ENCODE measurements around the gene CST7.

Gene CST7

DNA sequence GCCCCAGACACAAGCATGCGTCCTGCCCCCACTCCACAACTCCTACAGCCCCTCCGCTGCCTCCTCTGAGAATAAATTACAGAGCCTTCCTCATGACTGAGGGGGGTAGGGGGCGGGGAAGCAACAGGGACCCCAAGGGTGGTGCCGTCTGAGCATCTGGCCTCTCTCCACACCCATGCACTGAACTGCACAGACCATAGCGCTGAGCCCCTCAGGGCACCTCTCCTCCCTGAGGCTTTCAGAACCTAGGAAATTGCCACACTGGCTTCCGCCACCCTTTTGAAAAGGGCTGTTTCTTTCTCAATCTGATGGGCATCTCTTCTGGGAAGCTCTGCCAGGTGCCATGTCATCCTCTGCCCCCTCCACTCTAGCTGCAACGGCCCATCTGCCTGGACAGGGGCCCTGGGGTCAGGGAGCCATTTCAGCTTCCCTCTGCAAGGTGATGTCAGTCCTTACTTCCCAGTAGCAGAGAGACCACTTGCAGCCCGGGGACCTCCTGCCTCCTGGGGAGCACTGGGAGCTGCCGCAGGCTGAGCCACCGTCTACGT, 2.5 kb downstream of the CST7 start:
- Mint-ChIP-seq H3K27me3 (ENCODE audit: low read depth) (no peaks in the 10 kb centered on the region), H3K36me3 (ENCODE audit: low read depth) (peaks cover 58% of the 10 kb centered on the region), H3K27ac (peak overlapping the region; percentile 68), H3K4me1 (ENCODE audit: low read depth) (peaks cover 65% of the 10 kb centered on the region), H3K9me3 (peaks cover 19% of the 10 kb centered on the region), H3K4me3 (peak overlapping the region; percentile 89)

DNA sequence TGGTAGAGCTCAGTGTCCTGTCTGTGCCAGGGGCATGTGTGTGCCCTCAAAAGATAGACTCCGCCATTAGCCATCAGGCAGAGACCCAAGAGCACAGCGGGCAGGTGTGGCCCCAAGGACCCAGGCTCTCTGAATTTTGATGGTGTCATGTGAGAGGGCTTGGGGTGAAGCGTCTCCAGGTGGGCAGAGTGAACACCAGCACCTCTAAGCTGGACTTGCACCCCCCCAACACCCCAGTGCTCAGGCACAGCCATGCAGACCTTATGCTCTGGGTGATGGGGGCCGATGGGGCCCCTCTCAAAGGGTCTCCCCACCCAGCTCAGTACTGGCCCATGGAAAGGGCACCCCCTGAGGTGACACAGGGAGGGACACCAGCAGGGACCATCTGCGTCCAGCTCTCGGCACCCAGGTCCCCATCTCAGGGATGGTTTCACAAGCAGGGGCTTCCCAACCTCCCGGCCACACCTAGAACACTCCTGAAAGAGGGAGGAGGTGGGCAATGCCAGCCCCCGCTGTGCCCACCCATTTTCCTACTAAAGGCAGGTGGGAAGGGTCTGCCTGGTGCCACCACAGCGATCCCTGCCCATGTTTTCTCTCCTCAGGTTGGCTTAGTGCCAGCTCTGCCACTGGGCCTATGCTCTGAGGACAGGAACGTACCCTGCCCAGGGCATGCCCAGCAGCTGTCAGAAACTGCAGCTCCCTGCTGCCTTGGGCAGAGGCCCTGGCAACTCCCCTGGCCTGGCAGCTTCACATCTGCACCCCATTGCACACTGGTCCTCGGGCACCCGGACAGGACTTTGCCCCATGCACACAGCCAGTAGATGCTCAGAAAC, 3.5 kb downstream of the CST7 start:
- Mint-ChIP-seq H3K27me3 (ENCODE audit: low read depth) (no peaks in the 10 kb centered on the region), H3K4me3 (peak overlapping the region; percentile 48), H3K27ac (peak overlapping the region; percentile 68), H3K4me1 (ENCODE audit: low read depth) (peaks cover 59% of the 10 kb centered on the region), H3K9me3 (peaks cover 9% of the 10 kb centered on the region), H3K36me3 (ENCODE audit: low read depth) (peaks cover 54% of the 10 kb centered on the region)

DNA sequence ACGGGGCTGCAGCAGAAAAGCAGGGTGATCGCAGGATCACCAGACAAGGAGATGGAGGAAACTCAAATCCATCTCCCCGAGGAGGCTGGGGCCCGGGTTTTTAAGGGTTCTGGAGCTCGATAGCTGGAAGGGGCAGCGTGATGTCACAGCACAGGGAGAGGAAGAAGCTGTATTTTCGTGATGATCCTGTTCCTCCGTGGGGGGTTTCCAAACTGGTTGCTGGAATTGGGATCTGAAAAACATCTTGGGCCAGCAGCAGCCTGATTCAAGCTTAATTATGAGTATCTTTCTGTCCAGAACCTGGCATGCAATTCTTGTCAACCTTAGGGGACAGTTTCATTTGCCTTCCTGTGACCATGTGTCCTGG, 4.1 kb downstream of the CST7 start:
- Mint-ChIP-seq H3K9me3 (peaks cover 3% of the 10 kb centered on the region), H3K36me3 (ENCODE audit: low read depth) (peaks cover 51% of the 10 kb centered on the region), H3K4me1 (ENCODE audit: low read depth) (peaks cover 54% of the 10 kb centered on the region), H3K27me3 (ENCODE audit: low read depth) (no peaks in the 10 kb centered on the region), H3K4me3 (peak overlapping the region; percentile 48), H3K27ac (peak overlapping the region; percentile 55)

DNA sequence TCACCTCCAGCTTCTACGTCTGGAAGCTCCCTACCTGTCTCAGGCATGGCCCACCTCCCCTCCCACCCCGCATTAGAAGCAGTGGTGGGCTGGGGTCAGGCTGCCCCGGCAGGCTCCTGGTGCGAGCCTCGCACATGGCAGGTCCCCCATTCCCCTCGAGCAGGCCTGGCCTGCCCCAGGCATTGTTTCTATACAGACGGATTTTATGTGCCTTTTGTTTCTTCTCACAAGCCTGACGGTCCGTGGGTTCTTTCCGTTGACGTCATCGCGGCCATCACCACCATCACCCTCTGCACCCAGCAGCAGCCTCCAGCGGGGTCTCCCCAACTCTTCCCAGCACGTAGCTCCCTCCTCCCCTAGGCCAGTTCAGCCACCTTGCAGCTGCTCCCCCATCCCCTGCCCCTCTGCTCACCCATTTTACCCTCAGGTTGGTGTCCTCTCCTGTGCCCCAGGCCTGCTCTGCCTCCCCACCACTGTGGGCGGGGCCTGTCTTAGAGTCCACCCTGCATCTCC, 4.6 kb downstream of the CST7 start:
- Mint-ChIP-seq H3K9me3 (peaks cover 2% of the 10 kb centered on the region), H3K4me3 (peak overlapping the region; percentile 9), H3K27me3 (ENCODE audit: low read depth) (no peaks in the 10 kb centered on the region), H3K36me3 (ENCODE audit: low read depth) (peaks cover 49% of the 10 kb centered on the region), H3K27ac (peak overlapping the region; percentile 77), H3K4me1 (ENCODE audit: low read depth) (peaks cover 50% of the 10 kb centered on the region)

DNA sequence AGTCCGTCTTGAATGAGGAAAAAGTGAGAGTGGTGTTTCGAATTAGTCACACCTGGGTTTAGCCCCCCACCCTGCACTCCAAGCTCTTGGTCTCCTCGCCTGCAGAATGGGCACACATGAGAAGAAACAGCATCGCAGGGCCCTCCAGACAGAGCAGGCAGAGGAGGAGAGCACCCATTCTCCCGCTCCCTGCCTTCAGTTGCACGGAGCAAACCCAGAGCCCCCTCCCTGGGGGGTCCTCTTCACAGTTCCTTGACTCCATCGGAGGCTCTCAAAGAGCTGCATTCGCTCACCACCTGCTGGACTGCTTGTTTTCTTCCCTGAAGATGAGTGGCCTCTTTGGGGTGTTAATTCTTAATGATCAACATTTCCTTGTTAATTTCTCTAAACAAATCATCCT, 5.1 kb downstream of the CST7 start:
- Mint-ChIP-seq H3K9me3 (no peaks in the 10 kb centered on the region), H3K4me3 (peak overlapping the region; percentile 9), H3K27ac (peak overlapping the region; percentile 77), H3K27me3 (ENCODE audit: low read depth) (no peaks in the 10 kb centered on the region), H3K4me1 (ENCODE audit: low read depth) (peaks cover 47% of the 10 kb centered on the region), H3K36me3 (ENCODE audit: low read depth) (peaks cover 47% of the 10 kb centered on the region)

DNA sequence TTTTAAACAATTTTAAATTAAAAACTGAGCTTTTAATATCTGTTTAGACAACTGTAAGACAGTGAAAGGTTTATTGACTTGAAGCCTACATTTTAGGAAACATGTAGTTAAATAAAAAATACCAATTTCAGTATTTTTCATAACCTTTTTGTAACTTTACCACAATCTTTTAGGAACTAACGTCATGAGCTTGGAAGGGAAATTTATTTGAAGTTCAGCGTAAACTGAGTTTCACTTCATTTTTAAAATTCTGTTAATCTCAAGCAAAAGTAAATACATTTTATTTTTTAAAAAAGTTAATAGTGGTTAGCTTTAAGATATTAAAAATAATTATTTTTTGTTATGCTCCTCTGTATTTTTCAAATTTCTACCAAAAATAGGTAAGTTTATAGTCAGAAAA, 5.5 kb downstream of the CST7 start:
- no peaks in the 10 kb centered on the region for H3K9me3 Mint-ChIP-seq
- peaks cover 50% of the 10 kb centered on the region for H3K36me3 Mint-ChIP-seq (ENCODE audit: low read depth)
- no peaks in the 10 kb centered on the region for H3K27me3 Mint-ChIP-seq (ENCODE audit: low read depth)
- peak overlapping the region; percentile 84 for H3K27ac Mint-ChIP-seq
- peaks cover 44% of the 10 kb centered on the region for H3K4me1 Mint-ChIP-seq (ENCODE audit: low read depth)
- peak overlapping the region; percentile 15 for H3K4me3 Mint-ChIP-seq

DNA sequence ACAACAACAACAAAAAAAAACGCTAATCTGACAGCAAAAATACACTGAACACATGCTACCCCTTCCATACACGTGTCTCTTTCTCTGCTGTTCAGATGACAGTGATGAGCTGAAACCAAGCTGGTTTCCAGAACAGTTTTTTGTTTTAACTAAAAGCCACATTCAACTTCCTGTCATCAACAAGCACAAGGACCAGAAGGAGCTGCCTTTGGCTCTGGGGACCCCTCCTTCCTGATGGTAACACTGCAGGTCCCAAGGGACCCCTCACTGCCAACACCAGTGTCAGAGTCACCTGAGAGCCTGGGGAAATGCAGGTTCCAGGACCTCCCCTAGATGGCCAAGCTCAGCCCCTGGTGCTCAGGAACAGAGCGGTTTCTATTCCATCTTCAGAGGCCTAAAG, 6.0 kb downstream of the CST7 start:
- no peaks in the 10 kb centered on the region for H3K27me3 Mint-ChIP-seq (ENCODE audit: low read depth)
- peak overlapping the region; percentile 15 for H3K4me3 Mint-ChIP-seq
- peaks cover 50% of the 10 kb centered on the region for H3K36me3 Mint-ChIP-seq (ENCODE audit: low read depth)
- peaks cover 41% of the 10 kb centered on the region for H3K4me1 Mint-ChIP-seq (ENCODE audit: low read depth)
- H3K27ac Mint-ChIP-seq = peak overlapping the region; percentile 84
- H3K9me3 Mint-ChIP-seq = no peaks in the 10 kb centered on the region

DNA sequence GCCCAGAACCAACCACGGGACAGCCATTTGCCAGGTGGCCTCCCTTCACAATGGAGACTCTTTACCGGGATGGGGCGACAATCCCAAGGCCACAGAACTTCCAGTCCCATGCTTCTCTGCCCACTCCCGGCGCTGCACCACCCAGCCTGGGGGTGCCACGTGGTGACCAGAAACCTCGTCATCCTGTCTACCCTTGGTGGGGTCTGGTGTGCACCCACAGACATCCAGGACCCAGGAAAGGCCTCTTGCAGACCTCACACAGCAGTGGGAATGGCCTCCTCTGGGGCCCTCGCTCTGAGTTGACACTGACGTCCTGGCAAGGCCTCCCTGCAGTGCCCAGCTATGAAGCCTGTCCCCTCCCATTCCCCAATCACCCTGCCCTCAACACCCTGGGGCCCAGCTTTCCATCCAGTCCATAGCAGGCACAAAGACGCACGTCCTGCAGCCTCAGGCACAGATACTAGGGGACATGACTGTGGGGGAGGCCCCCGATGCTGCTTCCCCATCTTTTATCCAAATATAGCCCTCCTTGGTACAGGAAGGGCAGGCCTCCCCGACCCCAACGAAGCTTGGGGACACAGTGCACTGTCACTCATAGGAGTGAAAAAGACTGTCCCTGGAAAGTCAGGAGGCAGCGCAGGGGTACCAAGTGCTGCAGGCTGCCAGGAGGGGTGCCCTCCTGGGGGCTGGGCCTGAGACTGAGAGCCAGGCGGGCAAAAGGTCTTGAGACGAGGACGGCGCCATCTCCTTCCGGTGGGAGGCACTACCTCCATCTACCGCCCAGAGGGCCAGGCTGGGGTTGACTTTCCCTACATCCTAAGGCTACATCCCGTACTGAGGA, 7.2 kb downstream of the CST7 start:
- H3K4me1 Mint-ChIP-seq (ENCODE audit: low read depth) = peaks cover 39% of the 10 kb centered on the region
- H3K9me3 Mint-ChIP-seq = no peaks in the 10 kb centered on the region
- H3K27me3 Mint-ChIP-seq (ENCODE audit: low read depth) = no peaks in the 10 kb centered on the region
- peak overlapping the region; percentile 84 for H3K27ac Mint-ChIP-seq
- no peak overlapping the region for H3K4me3 Mint-ChIP-seq
- H3K36me3 Mint-ChIP-seq (ENCODE audit: low read depth) = peaks cover 54% of the 10 kb centered on the region

DNA sequence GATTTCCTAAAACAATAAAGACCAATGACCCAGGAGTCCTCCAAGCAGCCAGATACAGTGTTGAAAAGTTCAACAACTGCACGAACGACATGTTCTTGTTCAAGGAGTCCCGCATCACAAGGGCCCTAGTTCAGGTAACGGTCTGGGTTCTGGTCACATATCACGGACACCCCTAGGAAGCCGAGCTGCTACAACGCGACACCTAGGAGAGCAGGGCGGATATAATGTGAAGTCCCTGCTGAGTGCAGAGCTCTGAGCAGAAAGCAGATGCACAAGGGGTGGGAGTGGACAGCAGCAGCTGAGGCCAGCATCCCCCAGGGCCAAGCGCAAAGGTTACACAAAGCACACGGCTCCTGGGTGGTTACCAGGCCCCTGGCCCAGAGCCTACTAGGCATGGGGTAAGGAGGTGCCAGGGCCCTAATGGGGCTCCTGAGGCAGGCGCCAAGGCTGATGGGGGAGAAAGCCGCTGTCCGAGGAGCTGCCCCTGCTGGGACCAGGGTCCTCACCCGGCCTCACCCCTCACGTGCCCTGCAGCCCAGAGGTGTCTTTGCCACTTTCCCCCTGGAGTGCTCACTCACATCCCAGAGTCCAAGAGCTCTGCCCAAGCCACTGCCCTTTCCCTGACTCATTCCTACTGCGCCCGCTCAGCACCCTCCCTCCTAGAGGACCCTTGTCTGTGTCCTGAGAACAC, 8.4 kb downstream of the CST7 start:
- H3K4me3 Mint-ChIP-seq = no peak overlapping the region
- H3K27ac Mint-ChIP-seq = no peak overlapping the region
- peaks cover 53% of the 10 kb centered on the region for H3K36me3 Mint-ChIP-seq (ENCODE audit: low read depth)
- H3K9me3 Mint-ChIP-seq = no peaks in the 10 kb centered on the region
- H3K27me3 Mint-ChIP-seq (ENCODE audit: low read depth) = no peaks in the 10 kb centered on the region
- H3K4me1 Mint-ChIP-seq (ENCODE audit: low read depth) = peaks cover 29% of the 10 kb centered on the region

DNA sequence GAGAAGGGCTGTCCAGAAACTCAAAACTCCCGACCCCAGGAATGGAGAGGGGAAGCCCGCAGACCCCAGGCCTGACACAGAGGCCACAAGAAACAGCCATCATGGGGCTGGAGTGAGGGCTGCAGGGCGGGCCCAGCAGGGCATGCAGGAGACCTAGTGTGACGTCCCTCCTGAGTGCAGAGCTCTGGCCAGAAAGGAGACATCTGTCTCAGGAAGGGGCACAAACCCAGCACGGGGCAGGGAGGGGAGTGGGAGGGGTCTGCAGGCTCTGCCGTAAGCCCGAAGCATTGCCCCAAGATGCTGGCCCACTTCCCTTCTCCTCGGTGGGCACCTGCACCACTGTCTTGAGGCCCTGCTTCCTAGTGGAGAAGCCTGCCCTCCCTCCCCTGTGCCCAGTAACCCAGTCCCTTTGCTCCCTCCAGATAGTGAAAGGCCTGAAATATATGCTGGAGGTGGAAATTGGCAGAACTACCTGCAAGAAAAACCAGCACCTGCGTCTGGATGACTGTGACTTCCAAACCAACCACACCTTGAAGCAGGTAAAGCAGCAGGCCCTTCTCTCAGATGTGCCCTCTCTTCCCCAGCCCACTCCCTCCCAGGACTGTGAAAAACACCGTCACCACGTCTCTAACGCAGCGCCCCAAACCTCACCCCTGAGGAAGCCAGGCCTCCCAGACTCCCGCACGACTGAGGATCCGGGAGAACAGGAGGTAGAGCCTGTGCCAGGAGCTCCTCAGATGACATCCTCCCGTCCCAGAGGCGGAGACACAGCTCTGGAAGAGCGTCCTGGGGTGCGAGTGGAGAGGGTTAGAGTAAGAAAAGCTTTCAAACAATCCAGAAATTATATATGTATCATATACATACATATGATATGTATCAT, 9.7 kb downstream of the CST7 start:
- H3K4me1 Mint-ChIP-seq (ENCODE audit: low read depth) = peaks cover 23% of the 10 kb centered on the region
- H3K4me3 Mint-ChIP-seq = no peak overlapping the region
- peaks cover 55% of the 10 kb centered on the region for H3K36me3 Mint-ChIP-seq (ENCODE audit: low read depth)
- H3K27ac Mint-ChIP-seq = no peak overlapping the region
- no peaks in the 10 kb centered on the region for H3K9me3 Mint-ChIP-seq
- no peaks in the 10 kb centered on the region for H3K27me3 Mint-ChIP-seq (ENCODE audit: low read depth)

DNA sequence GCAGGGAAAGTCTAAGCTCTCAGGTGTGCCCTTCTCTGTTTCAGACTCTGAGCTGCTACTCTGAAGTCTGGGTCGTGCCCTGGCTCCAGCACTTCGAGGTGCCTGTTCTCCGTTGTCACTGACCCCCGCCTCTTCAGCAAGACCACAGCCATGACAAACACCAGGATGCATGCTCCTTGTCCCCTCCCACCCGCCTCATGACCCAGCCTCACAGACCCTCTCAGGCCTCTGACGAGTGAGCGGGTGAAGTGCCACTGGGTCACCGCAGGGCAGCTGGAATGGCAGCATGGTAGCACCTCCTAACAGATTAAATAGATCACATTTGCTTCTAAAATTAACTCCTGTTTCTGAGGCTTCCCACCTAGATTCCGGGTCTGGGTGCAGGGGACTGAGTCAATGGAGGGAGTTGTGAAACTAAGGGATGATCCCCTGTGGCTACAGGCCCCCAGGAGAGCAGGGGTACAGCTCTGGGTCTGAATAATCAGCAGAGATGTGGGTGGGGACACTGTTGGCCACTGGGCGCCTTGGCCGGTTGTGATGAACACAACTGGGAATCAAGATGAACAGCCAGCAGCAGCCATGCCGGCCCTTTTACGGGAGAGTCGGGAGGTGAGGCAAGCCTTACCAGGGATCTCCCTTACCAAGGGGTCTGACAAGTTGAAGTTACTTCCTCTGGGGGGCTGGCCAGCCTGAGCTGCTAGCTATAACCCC, 10.7 kb downstream of the CST7 start:
- Mint-ChIP-seq H3K9me3 (no peaks in the 10 kb centered on the region), H3K27ac (peak overlapping the region; percentile 62), H3K4me3 (no peak overlapping the region), H3K36me3 (ENCODE audit: low read depth) (peaks cover 52% of the 10 kb centered on the region), H3K27me3 (ENCODE audit: low read depth) (no peaks in the 10 kb centered on the region), H3K4me1 (ENCODE audit: low read depth) (peaks cover 18% of the 10 kb centered on the region)

DNA sequence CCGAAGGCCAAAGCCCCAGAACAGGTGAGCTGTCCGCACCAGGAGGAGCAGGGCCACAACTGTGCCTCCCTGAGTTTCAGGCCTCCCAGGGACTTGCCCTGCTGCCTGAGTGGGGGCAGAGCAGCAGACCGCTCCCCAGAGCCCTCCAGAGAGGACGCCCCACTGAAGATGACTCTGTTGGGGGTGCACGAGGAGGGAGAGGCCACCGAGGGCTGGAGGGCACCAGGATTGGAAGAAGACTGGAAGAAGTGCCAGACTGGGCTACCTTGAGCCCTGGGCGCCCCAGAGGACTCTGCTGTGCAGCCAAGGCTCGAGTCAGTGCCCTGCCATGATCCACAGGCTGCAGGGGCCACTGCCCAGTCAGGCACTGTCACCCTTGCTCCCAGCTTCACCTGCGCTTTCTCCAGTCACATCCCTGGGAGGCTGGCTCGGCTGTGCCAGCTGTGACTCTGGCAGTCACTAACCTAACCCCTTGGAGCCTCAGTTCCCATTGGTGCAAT, 11.3 kb downstream of the CST7 start:
- no peak overlapping the region for H3K4me3 Mint-ChIP-seq
- H3K27ac Mint-ChIP-seq = peak overlapping the region; percentile 62
- H3K4me1 Mint-ChIP-seq (ENCODE audit: low read depth) = peaks cover 13% of the 10 kb centered on the region
- H3K9me3 Mint-ChIP-seq = no peaks in the 10 kb centered on the region
- no peaks in the 10 kb centered on the region for H3K27me3 Mint-ChIP-seq (ENCODE audit: low read depth)
- peaks cover 53% of the 10 kb centered on the region for H3K36me3 Mint-ChIP-seq (ENCODE audit: low read depth)

DNA sequence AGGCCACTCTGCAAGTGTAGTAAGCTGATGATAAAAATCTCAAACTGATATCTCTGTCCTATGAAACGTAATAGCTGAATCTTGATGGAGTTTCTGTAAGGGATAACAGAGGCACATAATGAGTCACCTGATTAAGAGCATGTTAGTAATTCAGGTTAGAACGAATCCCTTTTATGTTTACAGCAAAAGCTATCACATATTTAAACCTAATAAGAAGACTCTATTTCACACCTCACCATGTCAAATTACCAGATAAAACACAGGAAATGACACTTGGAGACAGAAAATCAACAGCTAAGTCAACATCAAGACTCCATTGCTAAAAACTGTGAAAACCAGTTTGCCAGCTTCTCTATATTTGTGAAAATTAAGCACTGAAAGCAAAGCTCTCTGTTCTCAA, 11.8 kb downstream of the CST7 start:
- Mint-ChIP-seq H3K36me3 (ENCODE audit: low read depth) (peaks cover 53% of the 10 kb centered on the region), H3K4me3 (no peak overlapping the region), H3K27ac (peak overlapping the region; percentile 62), H3K27me3 (ENCODE audit: low read depth) (no peaks in the 10 kb centered on the region), H3K9me3 (no peaks in the 10 kb centered on the region), H3K4me1 (ENCODE audit: low read depth) (peaks cover 8% of the 10 kb centered on the region)

All from T-helper 1 cell treated with Interleukin-12 subunit alpha and Interleukin-12 subunit beta and Interleukin-4 antibody, amounts not matched to agents 30 μg/mL and 1 μg/mL, for 36 hours (primary cell).